Brain microvascular endothelial cell (primary cell): ENCODE data around the gene TMEM108.
A peak's percentile ranks its signal among the peaks of the same experiment; 100 is the strongest.

Source experiments
- DNase-seq: peaks from one replicate; pipeline ENCODE4 v3.0.0-alpha.2; 2020
- H3K27ac ChIP-seq: fragments of 250-450 bp; sonication (Bioruptor Pico); 2 replicates; pipeline ENCODE4 v1.5.1; 2020; ENCODE audit warnings: mild to moderate bottlenecking, moderate library complexity
- H3K27me3 ChIP-seq: fragments of 250-450 bp; sonication (Bioruptor Pico); replicated peaks from 2 replicates; pipeline ENCODE4 v1.5.1; 2020; ENCODE audit warnings: mild to moderate bottlenecking
- H3K36me3 ChIP-seq: fragments of 250-450 bp; sonication (Bioruptor Pico); replicated peaks from 2 replicates; pipeline ENCODE4 v1.5.1; 2020; ENCODE audit warnings: mild to moderate bottlenecking
- H3K4me3 ChIP-seq: 2 replicates; pipeline ENCODE4 v1.5.1; 2011; ENCODE audit warnings: low read depth, mild to moderate bottlenecking, control low read depth, low read length, moderate library complexity
- CTCF ChIP-seq: IDR thresholded peaks from 2 replicates; pipeline ENCODE4 v1.5.1; 2011; ENCODE audit warnings: low read depth, mild to moderate bottlenecking, moderate library complexity, low read length, control low read depth, inconsistent platforms; ENCODE audit errors: missing control alignments
- in situ Hi-C: cut with HindIII; loops from 2 replicates; pipeline ENCODE4 v1.10.0; 2017; ENCODE audit warnings: low sequenced_read_pairs, low pct_ligation_motif_present

Gene TMEM108

GRCh38 chr3:133439563-133439962, 401.4 kb downstream of the TMEM108 start:
- H3K36me3 ChIP-seq: no peaks in the 10 kb centered on the region
- no peaks in the 10 kb centered on the region for H3K27me3 ChIP-seq
- no peak overlapping the region for H3K4me3 ChIP-seq
- H3K27ac ChIP-seq: no peak overlapping the region
- DNase-seq: no peak
- in situ Hi-C loops: no loop called here
- TF ChIP-seq CTCF: no peak

- in situ Hi-C loops: no loop called here
- TF ChIP-seq CTCF: no peak
- Histone ChIP-seq H3K27me3 (no peaks in the 10 kb centered on the region), H3K36me3 (no peaks in the 10 kb centered on the region), H3K4me3 (no peak overlapping the region), H3K27ac (no peak overlapping the region)
- no peak for DNase-seq
These were observed 402.5 kb downstream of the TMEM108 start for GRCh38 chr3:133440652-133441051.

GRCh38 chr3:133441867-133442270, 403.7 kb downstream of the TMEM108 start:
- no peaks in the 10 kb centered on the region for H3K27me3 ChIP-seq
- no peak for TF ChIP-seq CTCF
- no peak for DNase-seq
- H3K27ac ChIP-seq: no peak overlapping the region
- in situ Hi-C loops: no loop called here
- no peak overlapping the region for H3K4me3 ChIP-seq
- no peaks in the 10 kb centered on the region for H3K36me3 ChIP-seq

- H3K27ac ChIP-seq: no peak overlapping the region
- DNase-seq: no peak
- in situ Hi-C loops: no loop called here
- TF ChIP-seq CTCF: no peak
- no peaks in the 10 kb centered on the region for H3K27me3 ChIP-seq
- no peaks in the 10 kb centered on the region for H3K36me3 ChIP-seq
- no peak overlapping the region for H3K4me3 ChIP-seq
These were observed 404.3 kb downstream of the TMEM108 start for GRCh38 chr3:133442518-133442917.

- in situ Hi-C loops: no loop called here
- H3K27ac ChIP-seq: no peak overlapping the region
- no peak for TF ChIP-seq CTCF
- peak; percentile 11 for DNase-seq
- H3K36me3 ChIP-seq: no peaks in the 10 kb centered on the region
- no peaks in the 10 kb centered on the region for H3K27me3 ChIP-seq
- no peak overlapping the region for H3K4me3 ChIP-seq
These were observed 405.6 kb downstream of the TMEM108 start for GRCh38 chr3:133443649-133444422.

GRCh38 chr3:133444423-133444774, 406.2 kb downstream of the TMEM108 start:
- in situ Hi-C loops: no loop called here
- H3K4me3 ChIP-seq: no peak overlapping the region
- no peaks in the 10 kb centered on the region for H3K36me3 ChIP-seq
- no peak for DNase-seq
- no peaks in the 10 kb centered on the region for H3K27me3 ChIP-seq
- H3K27ac ChIP-seq: no peak overlapping the region
- no peak for TF ChIP-seq CTCF
